RPMI7951 (cell line): Measurements from ENCODE around the gene ANO4. TPM values are rescaled to one million over a fixed set of nuclear protein-coding genes. Genes with fewer than 3 reads are reported as not detected.
"Not testable (repeated sequence)": the region's sequence is repeated elsewhere in the genome, so short reads cannot be mapped to it uniquely, and the experiment has no call there.

ENCODE experiments used
- DNase-seq: peaks from one replicate; pipeline ENCODE4 v3.0.0-alpha.2; 2012; ENCODE audit warnings: low read depth
- total RNA-seq: library from RNA; depleted of rRNA; stranded (reverse); fragments of >200 nt; shearing (Covaris generic); gene quantifications from 2 replicates; pipeline ENCODE4 v1.2.3, GENCODE V29; 2014

Gene ANO4
- total RNA-seq, 1 experiment from 2014 or later, result 0.48 TPM

DNA sequence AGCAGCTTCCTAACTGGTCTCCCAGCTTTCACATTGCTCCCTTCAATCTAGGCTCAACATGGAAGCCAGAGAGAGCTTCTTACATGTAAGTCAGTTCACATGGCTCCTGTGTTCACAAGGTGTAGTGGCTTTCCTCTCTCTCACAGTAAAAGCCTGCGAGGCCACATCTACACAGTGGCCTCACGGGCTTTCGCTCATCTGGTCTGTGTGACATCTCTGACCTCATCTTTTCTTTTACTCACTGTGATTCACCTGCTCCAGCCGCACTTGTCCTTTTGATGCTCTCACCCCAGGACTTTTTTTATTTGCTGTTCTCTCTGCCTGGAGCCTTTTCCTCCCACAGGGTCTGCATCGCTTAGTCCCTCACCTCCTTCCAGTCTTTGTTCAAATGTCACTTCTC lies 293.3 kb downstream of the ANO4 start:
- no peak for DNase-seq

DNA sequence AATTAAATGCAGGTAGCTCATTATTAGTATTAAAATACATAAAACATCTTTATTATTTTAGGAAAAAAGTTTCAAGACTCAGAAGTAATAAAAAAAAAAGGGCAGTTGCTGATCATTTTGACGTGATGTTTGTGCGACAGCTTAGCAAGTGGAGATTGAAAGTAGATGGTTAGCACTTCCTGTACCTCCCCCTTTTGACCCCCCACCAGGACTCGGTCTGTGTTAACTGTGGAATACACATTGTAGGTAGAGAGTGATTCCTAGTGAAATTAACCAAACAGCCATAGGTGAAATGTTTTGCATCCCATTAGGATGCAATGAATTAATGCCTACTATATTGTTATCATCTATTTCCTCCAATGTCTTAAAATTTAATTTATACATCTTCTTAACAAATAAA lies 294.7 kb downstream of the ANO4 start:
- no peak for DNase-seq

DNA sequence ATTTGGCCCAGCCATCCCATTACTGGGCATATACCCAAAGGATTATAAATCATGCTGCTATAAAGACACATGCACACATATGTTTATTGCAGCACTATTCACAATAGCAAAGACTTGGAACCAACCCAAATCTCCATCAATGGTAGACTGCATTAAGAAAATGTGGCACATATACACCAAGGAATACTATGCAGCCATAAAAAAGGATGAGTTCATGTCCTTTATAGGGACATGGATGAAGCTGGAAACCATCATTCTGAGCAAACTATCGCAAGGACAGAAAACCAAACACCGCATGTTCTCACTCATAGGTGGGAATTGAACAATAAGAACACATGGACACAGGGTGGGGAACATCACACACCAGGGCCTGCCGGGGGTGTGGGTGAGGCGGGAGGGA lies 295.6 kb downstream of the ANO4 start:
- DNase-seq, result not testable (repeated sequence)

DNA sequence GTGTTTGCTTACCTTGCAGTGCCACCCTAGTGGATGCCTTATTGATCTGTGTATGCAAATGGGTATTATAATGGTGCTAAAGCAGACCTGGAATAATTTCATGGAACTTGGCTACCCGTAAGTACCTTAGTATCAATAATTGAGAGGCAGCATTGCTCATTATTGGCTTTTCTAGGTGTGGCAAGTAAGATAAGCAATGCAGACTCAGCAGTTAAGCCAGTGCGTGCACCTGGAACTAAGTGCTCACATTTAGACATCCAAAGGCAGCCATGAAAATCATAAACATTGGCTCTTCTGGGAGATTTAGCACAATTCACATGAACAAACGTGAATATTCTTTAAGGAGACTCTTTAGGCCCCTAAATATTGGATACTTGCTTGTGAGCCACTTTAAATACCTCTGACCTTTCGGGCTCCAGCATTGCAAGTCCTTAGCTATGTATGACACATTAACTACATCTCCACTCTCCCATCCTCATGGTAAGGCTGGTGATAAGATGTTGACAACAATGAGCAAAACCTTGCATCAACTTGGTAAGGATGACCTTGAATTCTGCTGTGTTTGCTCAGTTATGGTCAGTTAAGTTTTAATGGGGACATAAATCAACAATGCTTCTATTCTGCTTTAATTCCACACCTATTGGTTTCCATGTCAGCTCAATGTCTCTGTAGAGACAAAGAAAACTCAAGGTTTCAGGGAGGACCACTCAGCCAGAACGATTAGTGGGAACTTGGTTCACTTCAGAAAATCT lies 303.4 kb downstream of the ANO4 start:
- no peak for DNase-seq

DNA sequence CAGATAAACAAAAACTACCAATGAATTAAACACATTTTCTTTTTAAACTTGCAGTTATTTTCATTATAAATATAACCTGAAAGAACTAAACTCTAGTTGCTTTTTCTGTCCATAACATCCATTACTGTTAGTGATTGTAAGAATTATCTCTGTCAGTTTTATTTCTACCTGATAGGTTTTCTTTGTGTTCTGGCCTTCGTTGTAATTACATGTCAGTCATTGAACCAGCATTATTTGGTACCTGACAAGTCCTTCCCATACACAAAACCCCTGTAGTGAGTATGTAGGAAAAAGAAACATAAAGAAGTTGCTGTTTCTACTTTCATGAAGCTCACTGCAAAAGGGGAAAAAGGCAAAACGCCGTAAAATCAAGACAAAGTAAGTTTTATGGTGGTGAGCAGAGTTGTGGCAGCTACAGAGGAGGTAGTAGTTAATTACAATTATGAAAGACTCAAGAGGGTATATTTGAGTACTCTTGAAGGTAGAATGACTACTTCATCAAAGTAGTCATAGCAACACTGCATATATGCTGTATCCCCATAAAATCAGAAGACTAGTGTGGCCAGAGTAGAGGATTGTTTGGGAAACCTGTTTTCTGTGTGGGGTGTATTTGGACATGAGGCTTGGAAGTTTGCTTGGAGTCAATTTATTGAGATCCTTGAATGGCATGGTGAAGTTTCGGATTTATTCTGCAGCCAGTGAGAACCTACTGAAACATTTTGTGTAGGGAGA lies 312.6 kb downstream of the ANO4 start:
- no peak for DNase-seq

DNA sequence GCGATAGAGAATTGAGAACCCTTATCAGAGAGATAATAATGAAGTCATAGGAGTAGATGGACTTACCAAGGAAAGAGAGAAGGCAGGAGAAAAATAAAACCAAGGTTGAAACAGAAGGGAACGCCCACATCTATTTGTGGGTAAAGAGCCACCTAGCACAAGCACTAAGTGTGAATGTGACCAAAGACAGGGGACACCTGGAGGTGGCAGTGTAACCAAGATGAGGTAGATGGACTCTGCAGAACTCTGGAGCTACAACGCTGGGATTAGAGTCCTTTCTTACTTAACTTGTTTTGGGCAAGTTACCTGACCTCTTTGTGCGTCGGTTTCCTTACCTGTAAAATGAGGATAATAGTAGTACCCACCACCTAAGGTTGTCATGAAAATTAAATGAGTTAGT lies 313.6 kb downstream of the ANO4 start:
- no peak for DNase-seq

DNA sequence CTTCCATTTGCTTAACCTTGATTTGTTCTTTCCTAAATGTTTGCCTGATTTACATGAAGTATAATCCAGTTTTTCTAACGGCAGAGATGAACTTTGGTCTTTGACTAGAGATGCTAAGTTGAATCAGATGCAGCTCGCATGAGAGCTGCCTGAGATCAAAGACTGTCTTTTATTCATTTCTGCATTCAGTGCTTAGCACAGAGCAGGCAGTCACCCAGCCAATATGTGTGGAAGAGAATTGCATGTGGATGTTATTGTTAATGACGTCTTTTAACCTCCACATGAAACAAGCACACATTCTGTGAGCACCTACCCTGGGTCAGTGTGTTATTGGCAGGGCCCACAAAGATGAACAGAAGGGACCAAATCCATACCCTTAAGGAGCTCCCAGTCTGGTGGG lies 316.3 kb downstream of the ANO4 start:
- DNase-seq, result no peak

DNA sequence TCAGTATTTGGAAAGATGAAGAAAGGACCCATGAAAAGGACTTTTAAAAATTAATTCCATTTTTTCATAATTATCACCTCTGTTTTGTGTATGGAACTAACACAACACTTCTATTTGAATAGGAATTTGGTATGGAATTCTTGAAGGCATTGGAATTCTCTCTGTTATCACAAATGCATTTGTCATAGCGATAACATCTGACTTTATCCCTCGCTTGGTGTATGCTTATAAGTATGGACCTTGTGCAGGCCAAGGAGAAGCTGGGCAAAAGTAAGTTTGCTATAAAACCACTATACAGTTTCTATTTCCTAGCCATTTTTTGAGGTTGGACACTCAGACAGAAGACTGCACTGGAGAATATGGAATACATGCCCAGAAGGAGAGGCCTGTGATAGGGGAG lies 316.9 kb downstream of the ANO4 start:
- no peak for DNase-seq

DNA sequence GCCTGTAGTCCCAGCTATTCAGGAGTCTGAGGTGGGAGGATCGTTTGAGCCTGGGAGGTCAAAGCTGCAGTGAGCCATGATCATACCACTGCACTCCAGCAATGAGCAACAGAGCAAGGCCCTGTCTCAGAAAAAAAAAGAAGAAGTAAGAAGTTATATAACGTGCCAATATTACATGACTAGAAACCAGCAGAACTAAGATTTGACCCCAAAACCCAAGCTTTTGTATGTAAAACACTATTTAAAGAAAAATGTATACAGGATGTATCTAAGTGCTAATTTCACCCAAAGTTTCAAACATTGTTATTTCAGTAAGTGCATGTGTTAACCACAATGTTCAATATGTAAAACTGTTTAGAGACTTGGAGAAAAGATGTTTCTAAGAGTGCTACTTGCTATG lies 320.8 kb downstream of the ANO4 start:
- no peak for DNase-seq

DNA sequence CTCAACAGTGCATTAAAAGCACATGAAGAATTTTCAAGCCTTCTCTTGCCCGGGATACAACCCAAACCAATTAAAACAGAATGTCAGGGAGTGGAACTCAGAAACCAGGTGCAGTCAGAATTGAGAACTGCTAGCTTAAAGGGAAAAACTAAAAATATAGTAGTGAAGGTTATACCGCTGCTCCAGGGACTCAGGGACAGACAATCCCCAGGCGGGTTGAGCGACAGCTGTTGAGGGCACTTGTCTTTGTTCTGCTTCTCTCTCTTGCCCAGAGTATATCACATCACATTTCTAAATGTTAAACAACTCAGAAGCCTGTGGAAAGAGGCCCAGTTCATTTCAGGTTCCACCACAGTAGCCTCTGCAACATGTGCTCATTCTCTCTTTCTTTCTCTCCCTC lies 322.3 kb downstream of the ANO4 start:
- DNase-seq, result no peak

DNA sequence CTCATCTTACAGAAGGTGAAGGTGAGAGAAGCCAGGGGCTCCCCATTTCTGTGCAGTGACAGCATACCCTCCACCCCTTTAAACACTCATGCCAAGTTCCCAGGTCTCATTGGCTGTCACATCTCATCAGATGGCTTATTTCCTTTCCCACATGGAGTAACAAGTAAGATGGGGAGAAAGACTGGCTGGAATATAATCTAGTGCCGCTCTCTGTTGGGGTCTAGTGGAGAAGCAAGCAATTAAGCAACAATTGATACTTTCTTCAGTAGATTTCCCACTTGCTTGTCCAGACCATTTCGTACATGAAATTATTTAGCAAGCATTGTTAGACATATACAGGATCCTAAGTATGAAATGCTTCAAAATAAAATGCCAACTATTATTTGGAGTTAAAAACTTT lies 323.3 kb downstream of the ANO4 start:
- no peak for DNase-seq

DNA sequence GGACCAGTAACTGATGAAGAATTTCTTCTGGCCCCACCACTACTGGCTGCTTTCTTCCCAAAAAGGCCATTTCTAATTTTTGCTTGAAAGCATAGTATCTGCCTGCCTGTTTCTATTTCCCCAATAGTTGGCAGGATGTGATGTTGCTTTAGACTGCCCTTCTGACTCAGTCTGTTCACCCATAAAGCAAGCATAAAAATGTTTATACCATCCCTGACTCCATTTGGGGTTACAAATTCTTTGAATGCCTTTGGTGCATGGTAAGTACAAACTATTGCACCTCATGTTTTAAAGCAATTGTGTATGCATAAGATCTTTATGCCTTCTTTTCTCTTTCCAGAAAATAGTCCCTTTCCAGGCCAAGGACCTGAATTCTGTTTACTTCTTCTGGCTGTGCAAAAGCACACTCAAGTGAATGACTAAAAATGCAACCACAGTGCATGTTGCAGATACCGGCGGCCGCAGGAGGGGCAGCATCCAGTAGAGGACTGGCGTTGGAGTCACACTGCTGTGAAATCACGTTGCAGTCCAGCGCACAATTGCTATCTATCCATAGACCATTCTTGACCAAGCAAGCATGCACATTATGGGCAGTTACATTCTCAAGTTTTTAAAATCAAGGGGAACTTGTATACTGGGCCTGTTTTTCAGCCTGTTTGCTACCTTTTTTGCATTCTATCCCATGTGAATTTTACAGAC lies 333.1 kb downstream of the ANO4 start:
- no peak for DNase-seq

DNA sequence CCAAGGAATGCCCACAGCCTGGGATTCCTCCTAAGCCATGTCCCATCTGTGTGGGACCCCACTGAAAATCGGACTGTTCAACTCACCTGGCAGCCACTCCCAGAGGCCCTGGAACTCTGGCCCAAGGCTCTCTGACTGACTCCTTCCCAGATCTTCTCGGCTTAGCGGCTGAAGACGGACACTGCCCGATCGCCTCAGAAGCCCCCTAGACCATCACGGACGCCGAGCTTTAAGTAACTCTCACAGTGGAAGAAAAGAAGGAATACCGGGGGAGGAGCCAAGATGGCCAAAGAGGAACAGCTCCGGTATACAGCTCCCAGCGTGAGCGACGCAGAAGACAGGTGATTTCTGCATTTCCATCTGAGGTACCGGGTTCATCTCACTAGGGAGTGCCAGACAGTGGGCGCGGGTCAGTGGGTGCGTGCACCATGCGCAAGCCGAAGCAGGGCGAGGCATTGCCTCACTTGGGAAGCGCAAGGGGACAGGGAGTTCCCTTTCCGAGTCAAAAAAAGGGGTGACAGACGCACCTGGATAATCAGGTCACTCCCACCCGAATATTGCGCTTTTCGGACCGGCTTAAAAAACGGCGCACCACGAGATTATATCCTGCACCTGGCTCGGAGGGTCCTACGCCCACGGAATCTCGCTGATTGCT lies 351.3 kb downstream of the ANO4 start:
- not testable (repeated sequence) for DNase-seq

DNA sequence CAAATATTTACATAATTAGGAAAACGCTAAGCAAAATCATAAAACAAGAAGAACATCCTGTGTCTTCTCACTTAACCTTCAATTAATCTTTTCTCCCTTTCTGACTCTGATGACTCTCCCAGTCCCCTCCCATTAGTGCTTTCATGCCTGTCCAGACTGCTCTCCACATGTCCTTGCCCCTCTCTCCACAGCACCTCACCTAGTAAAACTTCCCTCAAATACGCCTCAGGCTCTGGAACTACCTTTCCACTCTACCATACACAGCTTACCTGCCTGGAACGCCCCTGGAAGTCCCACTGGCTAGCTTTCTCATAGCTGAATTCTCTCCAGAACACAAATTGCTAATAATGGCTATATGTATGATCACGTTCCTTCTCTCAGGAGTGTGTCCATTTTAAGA lies 370.7 kb downstream of the ANO4 start:
- DNase-seq, result no peak

DNA sequence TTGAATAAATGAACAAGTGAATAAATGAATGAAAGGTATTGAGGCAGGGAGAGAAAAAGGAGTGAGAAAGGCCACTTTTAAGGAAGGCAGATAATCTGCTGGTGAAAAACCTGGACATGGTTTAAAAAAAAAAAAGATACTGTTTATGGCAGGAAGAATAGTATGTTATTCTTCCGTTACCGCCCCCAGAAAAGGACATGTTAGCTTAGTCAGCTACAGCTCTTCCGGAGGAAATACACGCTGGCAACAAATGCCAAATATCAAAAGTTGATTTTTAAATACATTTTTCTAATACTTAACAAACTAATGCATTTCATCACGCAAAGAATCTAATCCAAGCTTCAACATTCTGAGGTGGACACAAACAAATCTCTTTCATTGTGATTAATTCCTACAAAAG lies 372.3 kb downstream of the ANO4 start:
- no peak for DNase-seq

DNA sequence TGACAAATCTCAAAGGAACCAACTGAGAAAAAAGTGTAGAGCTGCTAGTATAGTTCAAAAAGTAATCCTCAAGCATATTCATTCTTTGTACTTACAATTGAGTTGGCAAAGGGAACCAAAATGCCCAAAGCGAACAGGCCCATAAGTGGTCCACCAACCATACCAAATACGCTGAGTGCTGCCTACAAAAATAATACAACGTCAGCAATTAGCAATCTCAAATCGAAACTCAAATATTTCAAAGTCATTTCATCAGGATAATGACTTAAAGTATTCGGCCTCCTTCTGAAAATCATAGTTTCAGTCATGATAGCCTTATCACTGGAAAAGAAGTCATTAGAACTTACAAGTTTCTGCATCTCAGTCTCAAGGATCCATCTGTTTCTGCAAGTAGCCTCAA lies 373.4 kb downstream of the ANO4 start:
- no peak for DNase-seq

DNA sequence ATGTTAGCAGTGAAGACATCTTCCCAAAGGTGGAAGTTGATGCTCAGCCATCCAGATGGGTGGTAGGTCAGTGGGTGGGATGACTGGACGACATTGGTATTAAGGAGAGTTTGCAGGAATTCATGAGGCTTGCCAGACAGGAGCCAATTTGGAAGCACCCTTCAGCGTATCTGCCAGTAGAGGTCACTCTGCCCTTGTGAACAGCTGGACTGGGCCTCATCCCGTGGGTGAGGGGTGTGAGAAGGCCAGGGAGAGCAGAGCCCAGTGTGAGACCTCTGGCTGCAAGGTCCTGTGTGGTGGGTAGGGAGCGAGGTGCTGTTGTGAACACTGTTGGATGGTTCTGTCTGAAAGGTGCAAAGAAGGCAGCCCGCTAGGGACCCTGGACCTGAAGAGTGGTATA lies 377.7 kb downstream of the ANO4 start:
- no peak for DNase-seq

DNA sequence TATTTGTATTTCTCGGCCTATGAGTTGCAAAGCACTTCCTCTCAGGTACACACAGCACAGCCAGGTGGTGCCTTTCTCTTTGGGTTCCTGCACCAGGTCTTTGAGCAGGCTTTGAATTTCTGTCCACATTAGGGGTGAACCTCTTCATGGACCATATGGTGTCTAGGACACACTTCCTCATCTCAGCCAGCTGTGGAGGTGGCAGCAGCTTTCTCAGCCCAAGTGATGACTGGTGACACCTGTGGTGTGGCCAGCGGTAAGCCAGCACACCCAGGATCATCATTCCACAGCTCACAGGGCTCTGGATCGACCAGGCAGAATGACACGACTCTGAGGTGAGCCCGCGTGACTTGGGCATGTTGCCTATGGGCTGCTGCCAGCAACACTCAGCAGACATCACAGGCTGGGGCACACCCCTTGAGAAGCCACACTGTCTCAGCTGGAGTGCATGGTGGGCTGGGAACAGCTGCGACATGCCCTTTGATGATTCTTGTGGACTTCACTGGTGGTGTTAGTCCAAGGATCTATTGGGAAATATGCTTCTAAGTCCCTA lies 378.7 kb downstream of the ANO4 start:
- DNase-seq, result no peak

DNA sequence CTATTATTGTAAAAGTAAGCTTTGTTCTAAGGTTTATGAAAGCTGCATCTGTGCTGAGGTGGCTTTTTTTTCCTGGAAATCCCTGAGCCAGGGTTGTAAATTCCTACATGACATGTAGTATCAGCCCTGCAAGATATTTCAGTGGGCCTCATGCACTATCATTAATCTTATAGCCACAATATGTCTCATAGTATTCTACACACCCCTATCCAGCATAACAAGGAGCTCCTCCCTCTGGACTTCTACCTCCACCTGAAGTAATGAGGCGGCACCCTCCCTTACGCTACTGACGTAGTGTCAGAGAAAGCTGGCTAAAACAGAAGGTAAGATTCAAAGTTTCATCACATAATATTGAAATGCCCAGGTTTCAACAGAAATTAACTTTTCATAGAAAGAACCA lies 380.0 kb downstream of the ANO4 start:
- no peak for DNase-seq
